Transverse colon (tissue), 4 donors: ENCODE data around the gene MUC20. TPM values are rescaled to one million over a fixed set of nuclear protein-coding genes. Genes with fewer than 3 reads are reported as not detected.
"Not testable (repeated sequence)": the region's sequence is repeated elsewhere in the genome, so short reads cannot be mapped to it uniquely, and the experiment has no call there.

Source experiments
- DNase-seq: peaks from one replicate; pipeline ENCODE4 v3.0.0-alpha.2; 2019
- H3K27ac ChIP-seq, 4 donors: fragments of 200-600 bp; sonication (generic); 2 replicates each; pipeline ENCODE4 v1.5.1; 2016 to 2018; ENCODE audit warnings: inconsistent platforms in 4 of 4
- H3K27me3 ChIP-seq: fragments of 200-600 bp; sonication (generic); 2 replicates; pipeline ENCODE4 v1.5.1; 2017; ENCODE audit warnings: inconsistent platforms
- H3K36me3 ChIP-seq, 4 donors: fragments of 200-600 bp; sonication (generic); 2 replicates each; pipeline ENCODE4 v1.5.1; 2017 to 2019; ENCODE audit warnings: inconsistent platforms in 4 of 4
- H3K4me1 ChIP-seq, 4 donors: fragments of 200-600 bp; sonication (generic); 2 replicates each; pipeline ENCODE4 v1.5.1; 2017 to 2020; ENCODE audit warnings: inconsistent platforms in 4 of 4
- H3K4me3 ChIP-seq, 4 donors: fragments of 200-600 bp; sonication (generic); 1 replicate in 1 of 4; 2 replicates in 3 of 4; pipeline versions ENCODE4 v1.5.1 to v1.6.1; 2017 to 2019; ENCODE audit warnings: inconsistent platforms in 4 of 4
- H3K9me3 ChIP-seq, 2 donors: fragments of 200-600 bp; sonication (generic); 2 replicates each; pipeline ENCODE4 v1.5.1; 2017 to 2019; ENCODE audit warnings: inconsistent platforms in 2 of 2
- CTCF ChIP-seq, 5 experiments: fragments of 200-600 bp in 3 of 5; fragments of 450-650 bp in 2 of 5; sonication (generic) in 3 of 5; IDR thresholded peaks; 1 replicate in 2 of 5; 2 replicates in 3 of 5; pipeline ENCODE4 v1.5.1; 2016 to 2017; ENCODE audit warnings: antibody characterized with exemption in 5 of 5, inconsistent platforms in 3 of 5, mild to moderate bottlenecking in 2 of 5, moderate library complexity in 1 of 5
- EP300 ChIP-seq: sonication (generic); formaldehyde crosslinking; IDR thresholded peaks from one replicate; pipeline ENCODE4 v1.6.1; 2017; ENCODE audit warnings: antibody characterized with exemption, low read depth
- POLR2A ChIP-seq: fragments of 450-650 bp; IDR thresholded peaks from one replicate; pipeline ENCODE4 v1.6.1; 2016; ENCODE audit warnings: antibody characterized with exemption, mild to moderate bottlenecking, moderate library complexity
- POLR2AphosphoS5 ChIP-seq, 3 donors: sonication (generic); formaldehyde crosslinking; IDR thresholded peaks; one replicate each; pipeline ENCODE4 v1.6.1; 2016; ENCODE audit warnings: antibody characterized with exemption in 3 of 3
- WGBS, 2 donors: methylation state at CpG; one replicate each; pipeline ENCODE4 v1.1.5; 2018; ENCODE audit warnings: low coverage in 1 of 2; 5-methylcytosine and 5-hydroxymethylcytosine counted together
- in situ Hi-C, 4 donors: fragments of 200-750 bp; cut with MboI; loops; one replicate each; pipeline versions ENCODE4 v1.15.0 to v1.15.1; 2017; ENCODE audit warnings: low sequenced_read_pairs in 3 of 4, low pct_ligation_motif_present in 1 of 4, low pct_unique_long_range_greater_than_20kb in 1 of 4
- intact Hi-C: fragments of 100-400 bp; cut with DNase I; formaldehyde crosslinking; loops from one replicate; pipeline ENCODE4 v1.15.1; 2023; ENCODE audit warnings: low total_unique reads
- total RNA-seq, 4 donors: library from RNA; depleted of rRNA; stranded (reverse); fragments of >200 nt; gene quantifications; one replicate each; pipeline ENCODE4 v1.1.0, GENCODE V29; 2016

MUC20 gene
- total RNA-seq, 4 donors from 2014 or later = 65.9 to 321 (median 131) TPM

GRCh38 chr3:195771646-195772300 is 51.0 kb downstream of the MUC20 start:
- Histone ChIP-seq H3K9me3 (no peaks in the 10 kb centered on the region), H3K27me3 (no peaks in the 10 kb centered on the region), H3K27ac (no peak overlapping the region), H3K4me1 (no peaks in the 10 kb centered on the region), H3K4me3 (no peak overlapping the region), H3K36me3 (no peaks in the 10 kb centered on the region)
- 77% methylated on average over 14 of the region's 14 CpGs; no CpG with 5 or more reads in 1 of the 2 donors for WGBS, 2 donors
- no peak for DNase-seq
- no peak for TF ChIP-seq EP300
- no peak for TF ChIP-seq CTCF (IDR thresholded peaks at IDR 0.05)
- TF ChIP-seq POLR2AphosphoS5 (IDR thresholded peaks at IDR 0.05) = no peak
- no peak for TF ChIP-seq POLR2A
- intact Hi-C loops (no loop called here), in situ Hi-C loops (no loop called here)

- Histone ChIP-seq H3K27me3 (no peaks in the 10 kb centered on the region), H3K4me3 (no peak overlapping the region), H3K9me3 (no peaks in the 10 kb centered on the region), H3K4me1 (no peaks in the 10 kb centered on the region), H3K36me3 (no peaks in the 10 kb centered on the region), H3K27ac (no peak overlapping the region)
- WGBS, 2 donors = 83% methylated on average over 22 of the region's 23 CpGs; no CpG with 5 or more reads in 1 of the 2 donors
- in situ Hi-C loops = no loop called here
- no peak for TF ChIP-seq POLR2AphosphoS5 (IDR thresholded peaks at IDR 0.05)
- no peak for TF ChIP-seq POLR2A
- TF ChIP-seq CTCF (IDR thresholded peaks at IDR 0.05) = no peak
- TF ChIP-seq EP300 = no peak
- intact Hi-C loops = no loop called here
- DNase-seq = no peak
These were observed 53.3 kb downstream of the MUC20 start for GRCh38 chr3:195773956-195774537.

GRCh38 chr3:195774917-195775316 is 54.1 kb downstream of the MUC20 start:
- WGBS, 2 donors = 56% methylated on average over 13 of the region's 13 CpGs; no CpG with 5 or more reads in 1 of the 2 donors
- TF ChIP-seq POLR2AphosphoS5 (IDR thresholded peaks at IDR 0.05) = no peak
- TF ChIP-seq CTCF (IDR thresholded peaks at IDR 0.05) = peak in 4 of 5 experiments; percentile 33 to 53 (median 40)

GRCh38 chr3:195777975-195778374 is 57.2 kb downstream of the MUC20 start:
- H3K4me1 ChIP-seq = no peaks in the 10 kb centered on the region
- in situ Hi-C loops = no loop called here
- no peak overlapping the region for H3K27ac ChIP-seq
- H3K4me3 ChIP-seq = no peak overlapping the region
- intact Hi-C loops = no loop called here
- no peaks in the 10 kb centered on the region for H3K27me3 ChIP-seq
- no peaks in the 10 kb centered on the region for H3K9me3 ChIP-seq
- no peak for TF ChIP-seq POLR2A
- TF ChIP-seq CTCF (IDR thresholded peaks at IDR 0.05) = no peak
- no peak for TF ChIP-seq EP300
- no peak for TF ChIP-seq POLR2AphosphoS5 (IDR thresholded peaks at IDR 0.05)
- no peak for DNase-seq
- WGBS, 2 donors = 90% methylated on average over 11 of the region's 11 CpGs; no CpG with 5 or more reads in 1 of the 2 donors
- H3K36me3 ChIP-seq = no peaks in the 10 kb centered on the region

More at GRCh38 chr3:195774917-195775316, 54.1 kb downstream of the MUC20 start:
- in situ Hi-C loops = no loop called here
- no peaks in the 10 kb centered on the region for H3K9me3 ChIP-seq
- no peaks in the 10 kb centered on the region for H3K4me1 ChIP-seq
- intact Hi-C loops = no loop called here
- H3K36me3 ChIP-seq = no peaks in the 10 kb centered on the region
- DNase-seq = peak; percentile 22
- H3K27ac ChIP-seq = no peak overlapping the region
- no peak overlapping the region for H3K4me3 ChIP-seq
- no peaks in the 10 kb centered on the region for H3K27me3 ChIP-seq

GRCh38 chr3:195781236-195781635 is 60.5 kb downstream of the MUC20 start:
- in situ Hi-C loops, H3K36me3 ChIP-seq, DNase-seq, H3K4me3 ChIP-seq, H3K9me3 ChIP-seq, H3K27me3 ChIP-seq, H3K4me1 ChIP-seq, intact Hi-C loops, H3K27ac ChIP-seq: not testable (repeated sequence)
- 89 to 90% methylated on average over 8 to 12 of the region's 12 CpGs for WGBS, 2 donors
